Measurements from ENCODE around the gene S100A3. TPM values are rescaled to one million over a fixed set of nuclear protein-coding genes. Genes with fewer than 3 reads are reported as not detected.
"Not testable (repeated sequence)": the region's sequence is repeated elsewhere in the genome, so short reads cannot be mapped to it uniquely, and the experiment has no call there.

The S100A3 gene
- total RNA-seq, 2 donors from 2014 or later: not detected

GRCh38 chr1:153566414-153567371 lies 17.6 kb upstream of the S100A3 start:
- H3K27me3 Mint-ChIP-seq (ENCODE audit: low read depth): peaks cover 6% of the 10 kb centered on the region
- peak overlapping the region; percentile 64 to 68 for H3K4me3 Mint-ChIP-seq
- no peaks in the 10 kb centered on the region for H3K9me3 Mint-ChIP-seq
- H3K36me3 Mint-ChIP-seq (ENCODE audit: insufficient read depth in 2 of 2): no peaks in the 10 kb centered on the region
- ATAC-seq (replicated peaks in 1 of 2) (peak; percentile 83 to 85), DNase-seq (peak; percentile 93 to 95)
- peaks cover 62% of the 10 kb centered on the region for H3K4me1 Mint-ChIP-seq (ENCODE audit: low read depth)
- peak overlapping the region; percentile 71 for H3K27ac Mint-ChIP-seq

GRCh38 chr1:153565529-153566374 lies 16.7 kb upstream of the S100A3 start, which contains the start of gene S100A2:
S100A2 (minus strand) TSS chr1:153565844; CDS start chr1:153563877, 1,967 bp downstream.
- ATAC-seq (replicated peaks in 1 of 2): peak; percentile 68 to 69
- H3K36me3 Mint-ChIP-seq (ENCODE audit: insufficient read depth in 2 of 2): no peaks in the 10 kb centered on the region
- peaks cover 56% of the 10 kb centered on the region for H3K4me1 Mint-ChIP-seq (ENCODE audit: low read depth)
- H3K27me3 Mint-ChIP-seq (ENCODE audit: low read depth): peaks cover 5% of the 10 kb centered on the region
- peak within 1 kb of the TSS; percentile 79 to 83 for H3K4me3 Mint-ChIP-seq
- DNase-seq: peak; percentile 72 to 82
- peak within 1 kb of the TSS; percentile 96 for H3K27ac Mint-ChIP-seq
- no peaks in the 10 kb centered on the region for H3K9me3 Mint-ChIP-seq

GRCh38 chr1:153563991-153564390 lies 14.9 kb upstream of the S100A3 start:
- DNase-seq (no peak), ATAC-seq (replicated peaks in 1 of 2) (no peak)
- Mint-ChIP-seq H3K27me3 (ENCODE audit: low read depth) (no peaks in the 10 kb centered on the region), H3K9me3 (no peaks in the 10 kb centered on the region), H3K36me3 (ENCODE audit: insufficient read depth in 2 of 2) (no peaks in the 10 kb centered on the region), H3K4me1 (ENCODE audit: low read depth) (peaks cover 42% of the 10 kb centered on the region), H3K27ac (no peak overlapping the region), H3K4me3 (no peak overlapping the region)

DNA sequence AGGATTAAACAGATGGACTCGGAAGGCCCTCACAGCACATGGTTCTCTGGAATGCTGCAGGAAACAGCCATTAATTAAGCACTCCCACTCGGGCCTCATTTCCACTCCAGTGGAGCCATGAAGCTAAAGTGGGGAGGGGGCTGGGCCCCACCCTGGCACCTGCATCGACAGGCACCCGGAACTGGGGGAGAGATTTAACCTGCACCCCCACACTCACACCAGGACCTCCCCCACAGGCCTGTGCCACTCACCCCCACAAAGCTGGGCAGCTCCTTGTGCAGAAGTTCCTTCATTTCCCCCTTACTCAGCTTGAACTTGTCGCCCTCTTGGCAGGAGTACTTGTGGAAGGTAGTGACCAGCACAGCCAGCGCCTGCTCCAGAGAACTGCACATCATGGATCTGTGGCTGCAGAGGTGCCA lies 14.4 kb upstream of the S100A3 start:
- Mint-ChIP-seq H3K36me3 (ENCODE audit: insufficient read depth in 2 of 2) (no peaks in the 10 kb centered on the region), H3K27ac (no peak overlapping the region), H3K27me3 (ENCODE audit: low read depth) (no peaks in the 10 kb centered on the region), H3K9me3 (no peaks in the 10 kb centered on the region), H3K4me1 (ENCODE audit: low read depth) (peaks cover 37% of the 10 kb centered on the region), H3K4me3 (no peak overlapping the region)
- no peak for DNase-seq
- no peak for ATAC-seq (replicated peaks in 1 of 2)

DNA sequence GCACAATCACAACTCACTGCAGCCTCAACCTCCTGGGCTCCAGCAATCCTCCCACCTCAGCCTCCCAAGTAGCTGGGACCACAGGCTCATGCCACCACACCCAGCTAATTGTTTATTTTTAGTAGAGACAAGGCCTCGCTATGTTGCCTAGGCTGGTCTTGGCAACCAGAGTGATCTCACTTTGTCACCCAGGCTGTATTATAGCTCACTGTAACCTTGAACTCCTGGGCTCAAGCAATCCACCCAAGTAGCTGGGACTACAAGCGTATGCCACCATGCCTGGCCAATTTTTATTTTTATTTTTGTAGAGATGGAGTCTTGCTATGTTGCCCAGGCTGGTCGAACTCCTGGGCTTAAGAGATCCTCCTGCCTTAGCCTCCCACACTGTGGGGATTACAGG lies 13.0 kb upstream of the S100A3 start:
- not testable (repeated sequence) for H3K4me3 Mint-ChIP-seq; H3K36me3 Mint-ChIP-seq (ENCODE audit: insufficient read depth in 2 of 2); H3K27me3 Mint-ChIP-seq (ENCODE audit: low read depth); DNase-seq; H3K9me3 Mint-ChIP-seq; H3K27ac Mint-ChIP-seq; ATAC-seq (replicated peaks in 1 of 2)
- H3K4me1 Mint-ChIP-seq (ENCODE audit: low read depth): peaks cover 23% of the 10 kb centered on the region

DNA sequence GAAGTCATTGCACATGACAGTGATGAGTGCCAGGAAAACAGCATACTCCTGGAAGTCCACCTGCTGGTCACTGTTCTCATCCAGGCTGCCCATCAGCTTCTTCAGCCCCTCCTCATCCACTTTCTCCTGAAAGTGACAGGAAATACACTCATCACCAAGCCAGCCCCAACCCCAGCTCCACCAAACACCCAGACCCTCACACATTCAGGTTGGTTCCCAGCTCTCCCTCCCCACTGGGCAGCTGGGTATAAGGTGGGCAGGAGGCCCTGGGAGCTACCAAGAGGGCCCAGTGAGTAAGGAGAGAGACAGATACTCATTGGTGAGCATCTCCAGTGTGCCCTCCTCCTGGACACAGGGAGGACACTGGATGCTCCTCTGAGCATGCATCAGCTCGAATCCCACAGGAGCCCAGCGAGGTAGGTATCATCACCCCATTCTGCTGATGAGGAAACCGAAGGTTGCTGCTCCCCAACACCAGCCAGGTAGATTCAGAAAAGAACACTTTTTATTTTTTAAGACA lies 12.5 kb upstream of the S100A3 start:
- H3K4me1 Mint-ChIP-seq (ENCODE audit: low read depth): peaks cover 18% of the 10 kb centered on the region

DNA sequence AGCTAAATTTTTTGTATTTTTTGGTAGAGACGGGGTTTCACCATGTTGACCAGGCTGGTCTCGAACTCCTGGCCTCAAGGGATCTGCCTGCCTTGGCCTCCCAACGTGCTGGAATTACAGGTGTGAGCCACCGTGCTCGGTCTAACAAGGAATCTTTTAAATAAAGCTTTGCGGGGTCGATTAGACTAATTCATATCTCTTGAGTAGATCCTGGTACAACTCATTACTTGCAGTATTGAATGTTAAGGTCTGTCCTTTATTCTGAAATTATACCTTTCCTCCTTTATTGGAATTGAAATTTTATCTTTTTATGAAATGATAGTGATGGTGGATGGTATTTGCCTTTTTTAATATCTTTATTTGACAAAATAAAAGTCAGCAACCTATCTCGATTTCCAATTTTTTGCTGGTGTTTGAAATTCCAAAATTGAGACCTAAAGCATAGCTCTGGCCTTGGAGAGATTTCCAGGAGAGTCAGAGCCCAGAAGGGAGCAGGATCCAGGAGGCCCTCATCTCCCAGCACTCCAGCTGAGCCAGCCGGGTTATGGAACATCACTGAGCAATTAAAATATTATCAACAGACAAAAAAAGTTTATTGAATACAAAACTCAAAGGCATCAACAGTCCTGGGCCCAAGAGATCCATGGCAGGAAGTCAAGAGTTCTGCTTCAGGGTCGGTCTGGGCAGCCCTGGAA lies 11.9 kb upstream of the S100A3 start:
- no peak overlapping the region for H3K4me3 Mint-ChIP-seq
- ATAC-seq (replicated peaks in 1 of 2): no peak
- no peak for DNase-seq
- H3K4me1 Mint-ChIP-seq (ENCODE audit: low read depth): peaks cover 12% of the 10 kb centered on the region
- no peak overlapping the region for H3K27ac Mint-ChIP-seq
- H3K36me3 Mint-ChIP-seq (ENCODE audit: insufficient read depth in 2 of 2): no peaks in the 10 kb centered on the region
- no peaks in the 10 kb centered on the region for H3K27me3 Mint-ChIP-seq (ENCODE audit: low read depth)
- no peaks in the 10 kb centered on the region for H3K9me3 Mint-ChIP-seq

More for the DNA sequence above, 12.5 kb upstream of the S100A3 start:
- H3K36me3 Mint-ChIP-seq (ENCODE audit: insufficient read depth in 2 of 2): no peaks in the 10 kb centered on the region
- DNase-seq (no peak), ATAC-seq (replicated peaks in 1 of 2) (no peak)
- no peaks in the 10 kb centered on the region for H3K27me3 Mint-ChIP-seq (ENCODE audit: low read depth)
- H3K9me3 Mint-ChIP-seq: no peaks in the 10 kb centered on the region
- H3K4me3 Mint-ChIP-seq: no peak overlapping the region
- no peak overlapping the region for H3K27ac Mint-ChIP-seq

GRCh38 chr1:153560241-153560640 lies 11.2 kb upstream of the S100A3 start:
- H3K27me3 Mint-ChIP-seq (ENCODE audit: low read depth): no peaks in the 10 kb centered on the region
- H3K4me3 Mint-ChIP-seq: no peak overlapping the region
- H3K36me3 Mint-ChIP-seq (ENCODE audit: insufficient read depth in 2 of 2): no peaks in the 10 kb centered on the region
- DNase-seq: no peak
- no peaks in the 10 kb centered on the region for H3K9me3 Mint-ChIP-seq
- peaks cover 5% of the 10 kb centered on the region for H3K4me1 Mint-ChIP-seq (ENCODE audit: low read depth)
- H3K27ac Mint-ChIP-seq: no peak overlapping the region
- no peak for ATAC-seq (replicated peaks in 1 of 2)

DNA sequence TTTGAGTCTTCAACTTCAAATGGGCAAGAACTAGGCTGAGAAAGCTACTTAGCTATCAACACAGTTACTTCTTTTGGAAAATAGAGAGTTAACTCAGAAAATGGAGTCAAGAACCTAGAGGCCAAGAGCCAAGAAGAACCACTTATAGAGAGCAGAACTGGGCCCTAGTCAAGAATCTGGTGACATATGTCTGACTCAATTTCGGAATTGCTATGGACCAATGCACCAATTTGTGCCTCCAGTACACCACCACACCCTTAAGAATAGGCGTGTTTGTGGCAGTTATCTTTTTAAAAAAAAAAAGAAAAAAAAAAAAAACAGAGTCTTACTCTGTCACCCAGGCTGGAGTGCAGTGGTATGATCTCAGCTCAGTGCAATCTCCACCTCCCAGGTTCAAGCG lies 8.8 kb upstream of the S100A3 start:
- H3K27ac Mint-ChIP-seq: no peak overlapping the region
- H3K9me3 Mint-ChIP-seq: no peaks in the 10 kb centered on the region
- no peaks in the 10 kb centered on the region for H3K36me3 Mint-ChIP-seq (ENCODE audit: insufficient read depth in 2 of 2)
- peaks cover 6% of the 10 kb centered on the region for H3K4me1 Mint-ChIP-seq (ENCODE audit: low read depth)
- no peak overlapping the region for H3K4me3 Mint-ChIP-seq
- ATAC-seq (replicated peaks in 1 of 2) (no peak), DNase-seq (no peak)
- H3K27me3 Mint-ChIP-seq (ENCODE audit: low read depth): no peaks in the 10 kb centered on the region

DNA sequence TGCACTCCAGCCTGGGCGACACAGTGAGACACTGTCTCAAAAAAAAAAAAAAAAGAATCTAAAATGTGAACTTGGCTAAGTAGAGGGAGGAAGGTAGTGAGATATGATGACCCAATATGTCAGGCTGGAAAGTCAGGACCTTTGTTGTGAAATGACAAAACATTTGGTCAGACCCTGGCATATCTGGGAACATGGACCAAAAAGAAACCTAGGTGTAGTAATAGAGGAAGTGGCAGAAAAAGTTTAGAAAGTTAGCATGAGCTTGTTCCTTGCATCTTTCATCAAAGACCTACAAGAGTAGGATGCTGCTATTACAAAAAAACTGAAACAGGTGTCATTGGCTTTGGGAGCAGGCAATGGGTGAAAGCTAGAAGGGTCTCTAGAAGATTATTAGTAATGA lies 7.3 kb upstream of the S100A3 start:
- no peak for ATAC-seq (replicated peaks in 1 of 2)
- Mint-ChIP-seq H3K4me3 (no peak overlapping the region), H3K4me1 (ENCODE audit: low read depth) (peaks cover 6% of the 10 kb centered on the region), H3K9me3 (no peaks in the 10 kb centered on the region), H3K27ac (no peak overlapping the region), H3K27me3 (ENCODE audit: low read depth) (no peaks in the 10 kb centered on the region), H3K36me3 (ENCODE audit: insufficient read depth in 2 of 2) (no peaks in the 10 kb centered on the region)
- DNase-seq: no peak

DNA sequence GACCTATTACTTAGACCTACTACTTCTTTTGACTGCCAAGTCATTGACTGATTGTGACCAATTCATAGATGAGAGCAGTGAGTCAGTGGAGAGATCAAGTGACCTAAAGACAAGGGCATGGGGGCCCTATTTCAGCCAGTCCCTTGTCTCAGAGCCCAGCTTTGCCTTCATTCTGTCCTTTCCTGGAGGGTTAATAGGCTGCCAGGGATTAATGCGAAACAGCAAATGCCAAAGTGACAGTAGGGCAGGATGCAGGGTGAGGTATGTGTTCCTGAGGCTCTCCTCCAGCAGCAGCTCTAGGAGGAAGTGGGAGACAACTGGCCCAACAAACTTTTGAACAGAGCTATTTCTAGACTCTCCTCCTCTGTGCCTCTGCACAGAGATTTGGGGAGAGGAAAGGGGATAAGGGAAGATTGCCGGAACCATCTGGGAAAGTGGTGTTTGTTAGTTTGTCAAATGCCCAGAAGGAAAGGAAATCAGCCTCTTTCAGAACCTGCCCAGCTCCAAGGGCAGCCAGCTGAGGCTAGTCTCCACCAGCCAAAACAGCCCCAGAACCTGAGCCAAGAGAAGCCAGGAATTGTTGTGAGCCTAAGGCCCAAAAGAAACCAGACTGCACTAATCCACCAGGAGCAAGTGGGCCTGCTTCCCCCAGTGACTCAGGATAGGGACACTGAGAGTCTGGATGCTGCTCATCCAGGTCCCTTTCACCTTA lies 4.9 kb upstream of the S100A3 start:
- H3K27ac Mint-ChIP-seq: no peak overlapping the region
- no peaks in the 10 kb centered on the region for H3K36me3 Mint-ChIP-seq (ENCODE audit: insufficient read depth in 2 of 2)
- no peak overlapping the region for H3K4me3 Mint-ChIP-seq
- H3K9me3 Mint-ChIP-seq: no peaks in the 10 kb centered on the region
- DNase-seq (no peak), ATAC-seq (replicated peaks in 1 of 2) (no peak)
- peaks cover 12% of the 10 kb centered on the region for H3K4me1 Mint-ChIP-seq (ENCODE audit: low read depth)
- H3K27me3 Mint-ChIP-seq (ENCODE audit: low read depth): no peaks in the 10 kb centered on the region

DNA sequence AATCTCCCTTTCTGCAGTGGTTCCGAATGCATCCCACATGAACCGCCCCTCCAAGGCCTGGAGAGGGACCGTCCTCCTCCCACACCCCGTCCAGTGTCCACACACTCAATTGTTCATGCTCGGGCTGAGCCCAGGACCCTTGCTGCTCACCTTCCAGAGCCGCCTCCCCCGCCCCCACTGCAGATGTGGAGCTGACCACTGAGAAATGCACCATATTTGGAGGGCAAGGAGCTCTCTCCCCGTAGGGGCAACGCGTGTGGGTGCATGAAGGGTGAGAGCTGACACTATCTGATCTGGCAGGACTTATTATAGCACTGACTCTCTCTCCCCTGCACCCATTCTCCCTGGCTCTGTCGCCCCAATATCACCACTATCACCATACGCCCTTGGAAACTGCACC lies 4.0 kb upstream of the S100A3 start:
- DNase-seq: no peak
- H3K4me3 Mint-ChIP-seq: no peak overlapping the region

More for the DNA sequence above, 4.0 kb upstream of the S100A3 start:
- H3K27ac Mint-ChIP-seq: no peak overlapping the region
- H3K36me3 Mint-ChIP-seq (ENCODE audit: insufficient read depth in 2 of 2): no peaks in the 10 kb centered on the region
- no peaks in the 10 kb centered on the region for H3K27me3 Mint-ChIP-seq (ENCODE audit: low read depth)
- H3K9me3 Mint-ChIP-seq: no peaks in the 10 kb centered on the region
- peaks cover 21% of the 10 kb centered on the region for H3K4me1 Mint-ChIP-seq (ENCODE audit: low read depth)
- no peak for ATAC-seq (replicated peaks in 1 of 2)

Measured in activated T-cell treated with anti-CD3 and anti-CD28 coated beads, Interleukin-2, amount 50 U/mL, for 72 hours (primary cell).